ENCODE results near the gene CCL4L2.
"Not testable (repeated sequence)": the region's sequence is repeated elsewhere in the genome, so short reads cannot be mapped to it uniquely, and the experiment has no call there.

DNA sequence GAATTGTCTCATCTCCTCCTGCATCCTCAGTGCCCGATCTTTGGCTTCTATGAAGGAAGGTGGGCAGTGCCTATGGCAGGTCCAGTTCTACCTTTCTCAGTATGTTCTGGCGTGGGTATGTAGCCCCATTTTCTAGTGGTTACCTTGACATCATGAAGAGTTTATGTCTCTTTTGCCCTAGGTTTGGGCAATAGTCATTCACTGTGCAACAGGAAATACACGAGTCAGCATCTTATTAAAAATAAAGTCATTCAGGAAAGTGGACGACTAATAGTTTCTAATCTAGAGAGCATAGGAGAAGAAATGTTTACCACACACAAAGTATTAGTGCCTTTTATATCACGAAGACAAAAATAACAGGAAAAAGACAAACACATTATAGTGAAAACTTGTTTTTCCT is 20.9 kb upstream of the CCL4L2 start:
- not testable (repeated sequence) for TF ChIP-seq CTCF (IDR thresholded peaks at IDR 0.05; ENCODE audit: low read depth, low read length, poor library complexity, severe bottlenecking); EZH2phosphoT487 (IDR thresholded peaks at IDR 0.05; ENCODE audit: borderline replicate concordance, low read length)

All from DOHH2 (cell line).